Uterus (tissue), 2 donors: ENCODE data around the gene TJP3.

ENCODE experiments used
- POLR2A ChIP-seq, 2 donors: fragments of 450-650 bp; IDR thresholded peaks; one replicate each; pipeline ENCODE4 v1.6.1; 2016; ENCODE audit warnings: antibody characterized with exemption in 2 of 2, mild to moderate bottlenecking in 1 of 2, moderate library complexity in 1 of 2
- TF ChIP-seq, protein P1 (sequence below), 4 experiments: fragments of 200-600 bp in 2 of 4; fragments of 450-650 bp in 2 of 4; sonication (generic) in 2 of 4; IDR thresholded peaks; one replicate each; pipeline ENCODE4 v1.5.1; 2016 to 2019; ENCODE audit warnings: antibody characterized with exemption in 4 of 4, mild to moderate bottlenecking in 2 of 4, moderate library complexity in 1 of 4

DNA sequence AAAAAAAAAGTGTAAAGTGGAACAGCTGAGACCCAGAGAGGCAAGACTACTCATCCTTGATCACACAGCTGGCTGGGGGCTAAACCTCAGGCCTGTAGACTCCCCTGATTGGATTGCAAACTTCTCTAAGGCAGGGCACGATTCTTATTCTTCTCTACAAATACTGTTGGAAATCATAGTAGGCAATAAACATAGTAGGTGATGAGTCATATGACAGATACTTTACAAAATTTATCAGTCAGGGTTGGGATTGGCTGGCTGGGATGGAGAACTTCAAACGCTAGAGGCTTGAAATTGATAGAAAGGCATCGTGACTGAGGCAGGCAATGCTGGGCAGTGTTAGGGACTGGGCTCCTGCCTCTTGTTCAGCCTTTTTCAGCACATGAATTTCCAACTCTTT, 83.9 kb downstream of the TJP3 start:
- TF ChIP-seq, protein P1, sequence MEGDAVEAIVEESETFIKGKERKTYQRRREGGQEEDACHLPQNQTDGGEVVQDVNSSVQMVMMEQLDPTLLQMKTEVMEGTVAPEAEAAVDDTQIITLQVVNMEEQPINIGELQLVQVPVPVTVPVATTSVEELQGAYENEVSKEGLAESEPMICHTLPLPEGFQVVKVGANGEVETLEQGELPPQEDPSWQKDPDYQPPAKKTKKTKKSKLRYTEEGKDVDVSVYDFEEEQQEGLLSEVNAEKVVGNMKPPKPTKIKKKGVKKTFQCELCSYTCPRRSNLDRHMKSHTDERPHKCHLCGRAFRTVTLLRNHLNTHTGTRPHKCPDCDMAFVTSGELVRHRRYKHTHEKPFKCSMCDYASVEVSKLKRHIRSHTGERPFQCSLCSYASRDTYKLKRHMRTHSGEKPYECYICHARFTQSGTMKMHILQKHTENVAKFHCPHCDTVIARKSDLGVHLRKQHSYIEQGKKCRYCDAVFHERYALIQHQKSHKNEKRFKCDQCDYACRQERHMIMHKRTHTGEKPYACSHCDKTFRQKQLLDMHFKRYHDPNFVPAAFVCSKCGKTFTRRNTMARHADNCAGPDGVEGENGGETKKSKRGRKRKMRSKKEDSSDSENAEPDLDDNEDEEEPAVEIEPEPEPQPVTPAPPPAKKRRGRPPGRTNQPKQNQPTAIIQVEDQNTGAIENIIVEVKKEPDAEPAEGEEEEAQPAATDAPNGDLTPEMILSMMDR (IDR thresholded peaks at IDR 0.05) = no peak
- TF ChIP-seq POLR2A (IDR thresholded peaks at IDR 0.05) = no peak
